ENCODE measurements around the gene PROSER2. TPM values are rescaled to one million over a fixed set of nuclear protein-coding genes. Genes with fewer than 3 reads are reported as not detected.
A peak's percentile ranks its signal among the peaks of the same experiment; 100 is the strongest.

PROSER2 gene
- total and polyA plus RNA-seq, 4 donors: 6.5 to 24.9 (median 9.9) TPM

DNA sequence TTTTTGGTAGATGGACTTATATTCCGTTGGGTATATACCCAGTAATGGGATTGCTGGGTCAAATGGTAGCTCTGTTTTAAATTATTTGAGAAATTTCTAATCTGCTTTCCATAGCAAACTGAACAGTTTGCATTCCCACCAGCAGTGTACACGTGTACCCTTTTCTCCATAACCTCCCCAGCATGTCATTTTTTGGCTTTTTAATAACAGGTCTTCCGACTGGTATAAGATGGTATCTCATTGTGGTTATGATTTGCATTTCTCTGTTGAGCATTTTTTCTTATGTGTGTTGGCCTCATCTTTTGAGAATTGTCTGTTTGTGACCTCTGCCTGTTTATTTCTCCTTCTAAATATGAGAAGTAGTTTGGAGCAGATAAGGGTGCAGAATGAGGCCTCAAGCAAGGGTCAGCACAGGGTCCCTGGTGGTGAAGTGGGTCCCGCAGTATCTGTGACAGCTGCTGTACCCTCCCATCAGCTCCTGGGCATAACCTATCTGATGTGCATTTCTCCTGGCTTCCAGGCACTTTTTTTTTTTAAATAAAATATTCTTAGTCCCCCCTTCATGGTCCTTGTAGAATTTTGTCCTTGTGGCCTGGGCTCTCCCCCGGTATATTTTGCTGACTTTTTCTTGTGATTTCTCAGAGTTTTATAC lies 73.5 kb downstream of the PROSER2 start (continued):
- no peak for TF ChIP-seq HNF4G (IDR thresholded peaks at IDR 0.05)
- TF ChIP-seq GABPA (IDR thresholded peaks at IDR 0.05 in 1 of 2, conservative IDR thresholded peaks at IDR 0.05 in 1 of 2): no peak
- TF ChIP-seq RAD21 (IDR thresholded peaks at IDR 0.05): no peak
- no peak for TF ChIP-seq FOXA2 (IDR thresholded peaks at IDR 0.05)

DNA sequence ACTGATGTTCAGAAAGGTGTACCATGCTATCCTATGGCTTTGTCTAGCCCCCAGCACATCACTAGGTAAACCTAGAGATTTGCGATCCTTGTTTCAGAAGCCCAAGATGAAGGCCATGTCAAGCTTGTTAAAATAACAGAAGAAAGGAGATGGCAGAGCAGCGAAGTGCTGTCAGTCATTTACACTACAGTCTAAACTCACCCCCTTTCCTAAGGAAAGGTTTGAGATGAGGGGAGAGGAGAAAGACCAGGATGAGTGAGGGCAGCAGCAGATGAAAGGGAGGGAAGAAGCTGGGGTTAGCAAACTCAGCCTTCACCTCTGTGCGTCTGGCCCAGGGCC lies 74.8 kb downstream of the PROSER2 start:
- no peak overlapping the region for H3K9ac ChIP-seq (ENCODE audit: low read depth in 1 of 2, low read length in 2 of 2)
- TF ChIP-seq FOXA1 (IDR thresholded peaks at IDR 0.05): no peak
- TF ChIP-seq NR2F2 (IDR thresholded peaks at IDR 0.05): peak; percentile 32
- WGBS: 64% methylated on average over 3 of the region's 3 CpGs

DNA sequence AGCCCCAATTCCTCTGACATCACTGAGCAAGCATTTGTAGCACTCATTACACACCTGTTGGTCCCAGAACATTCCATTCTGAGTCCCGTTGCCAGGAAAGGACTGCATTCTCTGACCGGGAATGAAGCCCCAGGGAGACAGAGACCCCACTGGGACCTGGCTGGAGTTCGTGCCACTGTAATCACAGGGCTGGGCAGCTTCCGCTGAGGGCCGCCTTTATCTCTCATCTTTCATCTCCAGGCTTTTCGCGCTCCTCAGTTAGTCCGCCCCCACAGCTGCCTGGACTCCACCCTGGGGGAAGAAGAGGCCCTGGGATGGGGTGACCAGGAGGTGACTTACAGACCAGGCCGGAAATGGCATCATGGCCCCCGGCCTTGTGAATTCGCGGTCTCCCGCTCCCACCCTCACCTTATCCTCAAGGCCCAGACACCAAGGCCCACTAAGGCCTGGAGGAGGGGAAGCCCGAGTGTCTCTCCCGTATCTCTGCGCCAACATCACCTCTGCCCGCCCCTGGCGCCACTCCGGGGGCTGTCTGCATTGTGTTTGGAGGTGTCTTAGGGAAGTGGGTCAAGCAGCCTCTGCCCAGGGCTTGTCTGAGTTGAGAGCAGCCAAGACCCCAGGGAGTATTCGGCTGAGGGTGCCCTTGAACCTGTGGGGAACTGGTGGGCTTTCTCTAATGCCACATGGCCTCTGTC lies 75.4 kb downstream of the PROSER2 start:
- no peaks in the 10 kb centered on the region for H3K36me3 ChIP-seq (ENCODE audit: control insufficient read depth in 4 of 4, insufficient read depth in 3 of 4, low read depth in 1 of 4, low read length in 3 of 4)
- peak overlapping the region in 1 of 2 donors; percentile 36 for H3K9ac ChIP-seq (ENCODE audit: low read depth in 1 of 2, low read length in 2 of 2)
- no peak overlapping the region for H3K4me3 ChIP-seq (ENCODE audit: low read depth in 1 of 3, low read length in 3 of 3)
- 72% methylated on average over 20 of the region's 20 CpGs for WGBS
- no peaks in the 10 kb centered on the region for H3K27me3 ChIP-seq (ENCODE audit: control insufficient read depth in 4 of 4, insufficient read depth in 4 of 4, low read length in 3 of 4)
- H3K9me3 ChIP-seq (ENCODE audit: control insufficient read depth in 4 of 4, low read length in 3 of 4): no peaks in the 10 kb centered on the region
- H3K27ac ChIP-seq (ENCODE audit: low read depth in 1 of 2, low read length in 2 of 2): peak overlapping the region; percentile 53 to 67
- TF ChIP-seq FOXA1 (IDR thresholded peaks at IDR 0.05) (peak; percentile 54), JUND (IDR thresholded peaks at IDR 0.05) (peak; percentile 82 to 95), RXRA (IDR thresholded peaks at IDR 0.05) (peak; percentile 90 to 96), EGR1 (IDR thresholded peaks at IDR 0.05; ENCODE audit: low read depth in 2 of 2) (peak; percentile 30 to 64), HNF4G (IDR thresholded peaks at IDR 0.05) (no peak), NR2F2 (IDR thresholded peaks at IDR 0.05) (no peak), SP1 (IDR thresholded peaks at IDR 0.05) (peak; percentile 87), FOXA2 (IDR thresholded peaks at IDR 0.05) (peak; percentile 62), RAD21 (IDR thresholded peaks at IDR 0.05) (peak; percentile 43 to 54), HNF4A (conservative IDR thresholded peaks at IDR 0.05) (peak; percentile 58 to 74), YY1 (IDR thresholded peaks at IDR 0.05) (peak; percentile 80), GABPA (IDR thresholded peaks at IDR 0.05 in 1 of 2, conservative IDR thresholded peaks at IDR 0.05 in 1 of 2) (peak in 1 of 2 donors; percentile 45), TAF1 (conservative IDR thresholded peaks at IDR 0.05) (no peak)
- TF ChIP-seq, protein P1, sequence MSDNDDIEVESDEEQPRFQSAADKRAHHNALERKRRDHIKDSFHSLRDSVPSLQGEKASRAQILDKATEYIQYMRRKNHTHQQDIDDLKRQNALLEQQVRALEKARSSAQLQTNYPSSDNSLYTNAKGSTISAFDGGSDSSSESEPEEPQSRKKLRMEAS (IDR thresholded peaks at IDR 0.05): peak; percentile 78
- TF ChIP-seq, protein P2, sequence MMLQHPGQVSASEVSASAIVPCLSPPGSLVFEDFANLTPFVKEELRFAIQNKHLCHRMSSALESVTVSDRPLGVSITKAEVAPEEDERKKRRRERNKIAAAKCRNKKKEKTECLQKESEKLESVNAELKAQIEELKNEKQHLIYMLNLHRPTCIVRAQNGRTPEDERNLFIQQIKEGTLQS (IDR thresholded peaks at IDR 0.05): peak; percentile 68
- TF ChIP-seq, protein P3, sequence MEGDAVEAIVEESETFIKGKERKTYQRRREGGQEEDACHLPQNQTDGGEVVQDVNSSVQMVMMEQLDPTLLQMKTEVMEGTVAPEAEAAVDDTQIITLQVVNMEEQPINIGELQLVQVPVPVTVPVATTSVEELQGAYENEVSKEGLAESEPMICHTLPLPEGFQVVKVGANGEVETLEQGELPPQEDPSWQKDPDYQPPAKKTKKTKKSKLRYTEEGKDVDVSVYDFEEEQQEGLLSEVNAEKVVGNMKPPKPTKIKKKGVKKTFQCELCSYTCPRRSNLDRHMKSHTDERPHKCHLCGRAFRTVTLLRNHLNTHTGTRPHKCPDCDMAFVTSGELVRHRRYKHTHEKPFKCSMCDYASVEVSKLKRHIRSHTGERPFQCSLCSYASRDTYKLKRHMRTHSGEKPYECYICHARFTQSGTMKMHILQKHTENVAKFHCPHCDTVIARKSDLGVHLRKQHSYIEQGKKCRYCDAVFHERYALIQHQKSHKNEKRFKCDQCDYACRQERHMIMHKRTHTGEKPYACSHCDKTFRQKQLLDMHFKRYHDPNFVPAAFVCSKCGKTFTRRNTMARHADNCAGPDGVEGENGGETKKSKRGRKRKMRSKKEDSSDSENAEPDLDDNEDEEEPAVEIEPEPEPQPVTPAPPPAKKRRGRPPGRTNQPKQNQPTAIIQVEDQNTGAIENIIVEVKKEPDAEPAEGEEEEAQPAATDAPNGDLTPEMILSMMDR (IDR thresholded peaks at IDR 0.05; ENCODE audit: low read depth, low read length, missing input control): no peak
- TF ChIP-seq, protein P4, sequence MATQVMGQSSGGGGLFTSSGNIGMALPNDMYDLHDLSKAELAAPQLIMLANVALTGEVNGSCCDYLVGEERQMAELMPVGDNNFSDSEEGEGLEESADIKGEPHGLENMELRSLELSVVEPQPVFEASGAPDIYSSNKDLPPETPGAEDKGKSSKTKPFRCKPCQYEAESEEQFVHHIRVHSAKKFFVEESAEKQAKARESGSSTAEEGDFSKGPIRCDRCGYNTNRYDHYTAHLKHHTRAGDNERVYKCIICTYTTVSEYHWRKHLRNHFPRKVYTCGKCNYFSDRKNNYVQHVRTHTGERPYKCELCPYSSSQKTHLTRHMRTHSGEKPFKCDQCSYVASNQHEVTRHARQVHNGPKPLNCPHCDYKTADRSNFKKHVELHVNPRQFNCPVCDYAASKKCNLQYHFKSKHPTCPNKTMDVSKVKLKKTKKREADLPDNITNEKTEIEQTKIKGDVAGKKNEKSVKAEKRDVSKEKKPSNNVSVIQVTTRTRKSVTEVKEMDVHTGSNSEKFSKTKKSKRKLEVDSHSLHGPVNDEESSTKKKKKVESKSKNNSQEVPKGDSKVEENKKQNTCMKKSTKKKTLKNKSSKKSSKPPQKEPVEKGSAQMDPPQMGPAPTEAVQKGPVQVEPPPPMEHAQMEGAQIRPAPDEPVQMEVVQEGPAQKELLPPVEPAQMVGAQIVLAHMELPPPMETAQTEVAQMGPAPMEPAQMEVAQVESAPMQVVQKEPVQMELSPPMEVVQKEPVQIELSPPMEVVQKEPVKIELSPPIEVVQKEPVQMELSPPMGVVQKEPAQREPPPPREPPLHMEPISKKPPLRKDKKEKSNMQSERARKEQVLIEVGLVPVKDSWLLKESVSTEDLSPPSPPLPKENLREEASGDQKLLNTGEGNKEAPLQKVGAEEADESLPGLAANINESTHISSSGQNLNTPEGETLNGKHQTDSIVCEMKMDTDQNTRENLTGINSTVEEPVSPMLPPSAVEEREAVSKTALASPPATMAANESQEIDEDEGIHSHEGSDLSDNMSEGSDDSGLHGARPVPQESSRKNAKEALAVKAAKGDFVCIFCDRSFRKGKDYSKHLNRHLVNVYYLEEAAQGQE (IDR thresholded peaks at IDR 0.05): peak; percentile 84
- TF ChIP-seq, protein P5, sequence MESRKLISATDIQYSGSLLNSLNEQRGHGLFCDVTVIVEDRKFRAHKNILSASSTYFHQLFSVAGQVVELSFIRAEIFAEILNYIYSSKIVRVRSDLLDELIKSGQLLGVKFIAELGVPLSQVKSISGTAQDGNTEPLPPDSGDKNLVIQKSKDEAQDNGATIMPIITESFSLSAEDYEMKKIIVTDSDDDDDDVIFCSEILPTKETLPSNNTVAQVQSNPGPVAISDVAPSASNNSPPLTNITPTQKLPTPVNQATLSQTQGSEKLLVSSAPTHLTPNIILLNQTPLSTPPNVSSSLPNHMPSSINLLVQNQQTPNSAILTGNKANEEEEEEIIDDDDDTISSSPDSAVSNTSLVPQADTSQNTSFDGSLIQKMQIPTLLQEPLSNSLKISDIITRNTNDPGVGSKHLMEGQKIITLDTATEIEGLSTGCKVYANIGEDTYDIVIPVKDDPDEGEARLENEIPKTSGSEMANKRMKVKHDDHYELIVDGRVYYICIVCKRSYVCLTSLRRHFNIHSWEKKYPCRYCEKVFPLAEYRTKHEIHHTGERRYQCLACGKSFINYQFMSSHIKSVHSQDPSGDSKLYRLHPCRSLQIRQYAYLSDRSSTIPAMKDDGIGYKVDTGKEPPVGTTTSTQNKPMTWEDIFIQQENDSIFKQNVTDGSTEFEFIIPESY (IDR thresholded peaks at IDR 0.05): peak; percentile 81
- DNase-seq (ENCODE audit: low spot score): peak; percentile 72
- H3K4me1 ChIP-seq (ENCODE audit: control insufficient read depth in 4 of 4, insufficient read depth in 4 of 4, low read length in 3 of 4): peaks cover 5 to 17% (median 16%) of the 10 kb centered on the region in 4 donors

More for the DNA sequence above, 74.8 kb downstream of the PROSER2 start:
- Histone ChIP-seq H3K27me3 (ENCODE audit: control insufficient read depth in 4 of 4, insufficient read depth in 4 of 4, low read length in 3 of 4) (no peaks in the 10 kb centered on the region), H3K27ac (ENCODE audit: low read depth in 1 of 2, low read length in 2 of 2) (peak overlapping the region; percentile 63 to 67), H3K36me3 (ENCODE audit: control insufficient read depth in 4 of 4, insufficient read depth in 3 of 4, low read depth in 1 of 4, low read length in 3 of 4) (no peaks in the 10 kb centered on the region), H3K9me3 (ENCODE audit: control insufficient read depth in 4 of 4, low read length in 3 of 4) (no peaks in the 10 kb centered on the region), H3K4me3 (ENCODE audit: low read depth in 1 of 3, low read length in 3 of 3) (no peak overlapping the region), H3K4me1 (ENCODE audit: control insufficient read depth in 4 of 4, insufficient read depth in 4 of 4, low read length in 3 of 4) (peaks cover 5 to 17% (median 16%) of the 10 kb centered on the region in 4 donors)
- DNase-seq (ENCODE audit: low spot score): no peak

All from liver (tissue), 9 donors.